Upper lobe of left lung (tissue), 4 donors: Measurements from ENCODE around the gene NEB.

ENCODE experiments used
- CTCF ChIP-seq, 6 experiments: fragments of 450-650 bp in 4 of 6; fragments of 200-600 bp in 2 of 6; sonication (generic) in 2 of 6; IDR thresholded peaks; one replicate each; pipeline ENCODE4 v1.5.1; 2016 to 2019; ENCODE audit warnings: antibody characterized with exemption in 6 of 6
- POLR2AphosphoS5 ChIP-seq, 2 donors: sonication (generic); formaldehyde crosslinking; IDR thresholded peaks; one replicate each; pipeline ENCODE4 v1.5.1; 2017; ENCODE audit warnings: antibody characterized with exemption in 2 of 2

DNA sequence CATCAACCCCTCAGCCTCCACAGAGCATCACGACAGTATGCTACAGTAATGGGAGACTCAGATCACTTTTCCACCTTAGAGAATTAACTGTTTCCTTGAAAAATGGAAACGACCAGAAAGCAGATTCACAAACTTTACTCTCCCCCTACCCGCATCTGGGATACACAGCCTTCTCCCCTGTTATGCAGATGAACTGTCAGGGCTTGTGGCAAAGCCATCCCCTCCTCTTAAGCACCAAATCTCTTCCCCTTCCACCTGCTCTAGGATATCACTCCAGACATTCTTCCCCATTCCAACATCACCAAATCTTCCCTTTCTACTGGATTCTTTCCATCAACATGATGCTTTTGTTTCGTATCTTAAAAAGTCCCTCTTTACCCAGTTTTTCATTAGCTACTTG is 26.4 kb downstream of the NEB start:
- TF ChIP-seq CTCF (IDR thresholded peaks at IDR 0.05) (no peak), POLR2AphosphoS5 (IDR thresholded peaks at IDR 0.05) (no peak)
